Measurements from ENCODE around the gene ARHGEF38.

Gene ARHGEF38, protein sequence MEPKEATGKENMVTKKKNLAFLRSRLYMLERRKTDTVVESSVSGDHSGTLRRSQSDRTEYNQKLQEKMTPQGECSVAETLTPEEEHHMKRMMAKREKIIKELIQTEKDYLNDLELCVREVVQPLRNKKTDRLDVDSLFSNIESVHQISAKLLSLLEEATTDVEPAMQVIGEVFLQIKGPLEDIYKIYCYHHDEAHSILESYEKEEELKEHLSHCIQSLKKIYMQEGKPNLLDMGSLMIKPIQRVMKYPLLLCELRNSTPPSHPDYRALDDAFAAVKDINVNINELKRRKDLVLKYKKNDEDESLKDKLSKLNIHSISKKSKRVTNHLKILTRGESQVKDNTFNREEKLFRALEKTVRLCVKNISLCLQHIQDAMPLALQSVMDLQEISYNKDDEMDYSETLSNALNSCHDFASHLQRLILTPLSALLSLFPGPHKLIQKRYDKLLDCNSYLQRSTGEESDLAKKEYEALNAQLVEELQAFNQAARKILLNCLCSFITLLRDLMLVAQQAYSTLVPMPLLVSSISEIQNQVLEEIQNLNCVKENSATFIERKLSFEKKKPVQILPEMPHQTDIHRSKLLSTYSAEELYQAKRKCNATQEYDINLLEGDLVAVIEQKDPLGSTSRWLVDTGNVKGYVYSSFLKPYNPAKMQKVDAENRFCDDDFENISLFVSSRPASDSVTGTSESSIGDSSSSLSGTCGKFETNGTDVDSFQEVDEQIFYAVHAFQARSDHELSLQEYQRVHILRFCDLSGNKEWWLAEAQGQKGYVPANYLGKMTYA

DNA sequence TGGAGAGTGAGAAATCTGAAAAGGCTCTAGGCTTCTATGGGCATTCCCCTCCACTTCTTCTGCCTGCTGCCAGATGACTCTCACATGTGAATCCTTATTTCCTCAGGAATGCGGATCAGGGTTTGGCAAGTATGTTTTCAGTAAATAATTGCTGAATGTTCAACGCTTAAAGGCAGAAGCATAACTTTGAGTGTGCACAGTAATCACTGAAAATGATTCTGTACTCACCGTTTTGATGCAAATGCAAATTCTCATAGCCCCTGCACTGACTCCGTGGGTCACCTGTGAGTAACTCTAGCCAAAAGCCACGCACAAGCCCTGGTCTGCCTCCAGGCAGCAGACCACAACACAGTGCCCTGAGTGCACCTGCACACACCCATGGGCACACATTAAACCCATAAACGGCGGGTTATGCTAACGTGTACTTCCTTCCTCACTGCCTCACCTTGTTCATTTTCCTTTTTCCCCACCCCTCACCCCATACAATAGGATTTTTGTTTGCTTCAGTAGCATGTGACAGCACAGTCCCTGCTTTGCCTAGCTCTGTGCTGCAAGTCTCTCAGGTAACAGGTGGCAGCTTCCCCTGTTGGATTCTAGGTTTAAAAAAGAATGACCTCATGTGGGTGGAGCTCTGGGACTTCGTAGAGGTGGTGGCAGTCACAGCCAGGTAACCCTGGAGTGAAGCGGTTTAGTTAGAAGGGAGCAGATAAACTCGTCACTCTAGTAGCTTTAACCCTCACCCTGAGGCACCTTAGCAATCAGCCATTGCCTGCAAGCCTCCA lies at the start of gene ARHGEF38:
ARHGEF38 (plus strand) TSS at position 656 of the 782 bp plus-strand sequence. CDS start 146 bp downstream, outside the sequence.
- TF ChIP-seq, protein P1, sequence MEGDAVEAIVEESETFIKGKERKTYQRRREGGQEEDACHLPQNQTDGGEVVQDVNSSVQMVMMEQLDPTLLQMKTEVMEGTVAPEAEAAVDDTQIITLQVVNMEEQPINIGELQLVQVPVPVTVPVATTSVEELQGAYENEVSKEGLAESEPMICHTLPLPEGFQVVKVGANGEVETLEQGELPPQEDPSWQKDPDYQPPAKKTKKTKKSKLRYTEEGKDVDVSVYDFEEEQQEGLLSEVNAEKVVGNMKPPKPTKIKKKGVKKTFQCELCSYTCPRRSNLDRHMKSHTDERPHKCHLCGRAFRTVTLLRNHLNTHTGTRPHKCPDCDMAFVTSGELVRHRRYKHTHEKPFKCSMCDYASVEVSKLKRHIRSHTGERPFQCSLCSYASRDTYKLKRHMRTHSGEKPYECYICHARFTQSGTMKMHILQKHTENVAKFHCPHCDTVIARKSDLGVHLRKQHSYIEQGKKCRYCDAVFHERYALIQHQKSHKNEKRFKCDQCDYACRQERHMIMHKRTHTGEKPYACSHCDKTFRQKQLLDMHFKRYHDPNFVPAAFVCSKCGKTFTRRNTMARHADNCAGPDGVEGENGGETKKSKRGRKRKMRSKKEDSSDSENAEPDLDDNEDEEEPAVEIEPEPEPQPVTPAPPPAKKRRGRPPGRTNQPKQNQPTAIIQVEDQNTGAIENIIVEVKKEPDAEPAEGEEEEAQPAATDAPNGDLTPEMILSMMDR (IDR thresholded peaks at IDR 0.05; ENCODE audit: control insufficient read depth, extremely low read depth, insufficient read depth), result no peak
- peak; percentile 93 for DNase-seq (ENCODE audit: low read depth)
- peak within 1 kb of the TSS; percentile 46 for H3K4me3 ChIP-seq (ENCODE audit: low read depth, low read length)

DNA sequence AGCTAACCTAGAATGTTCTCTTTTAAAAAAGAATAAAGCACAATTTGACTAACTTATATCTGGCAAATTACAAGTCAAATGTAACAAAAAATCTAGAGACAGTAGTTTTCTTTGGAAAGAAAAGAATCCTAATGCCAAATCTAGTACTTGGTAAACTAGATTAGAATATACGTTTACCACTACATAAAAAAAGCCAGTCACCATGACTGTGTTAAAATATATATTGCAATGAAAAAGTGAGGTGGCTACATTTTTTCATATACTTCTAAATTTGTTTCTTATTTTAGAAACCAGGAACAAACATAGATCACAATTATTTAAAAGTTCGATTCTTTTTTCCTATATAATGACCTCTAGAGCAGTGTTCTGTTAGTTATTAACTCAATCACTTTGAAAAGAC lies 48.9 kb upstream of the ARHGEF38 start:
- H3K4me3 ChIP-seq (ENCODE audit: low read depth, low read length), result no peak overlapping the region
- no peak for DNase-seq (ENCODE audit: low read depth)
- TF ChIP-seq, protein P1 (IDR thresholded peaks at IDR 0.05; ENCODE audit: control insufficient read depth, extremely low read depth, insufficient read depth), result no peak

DNA sequence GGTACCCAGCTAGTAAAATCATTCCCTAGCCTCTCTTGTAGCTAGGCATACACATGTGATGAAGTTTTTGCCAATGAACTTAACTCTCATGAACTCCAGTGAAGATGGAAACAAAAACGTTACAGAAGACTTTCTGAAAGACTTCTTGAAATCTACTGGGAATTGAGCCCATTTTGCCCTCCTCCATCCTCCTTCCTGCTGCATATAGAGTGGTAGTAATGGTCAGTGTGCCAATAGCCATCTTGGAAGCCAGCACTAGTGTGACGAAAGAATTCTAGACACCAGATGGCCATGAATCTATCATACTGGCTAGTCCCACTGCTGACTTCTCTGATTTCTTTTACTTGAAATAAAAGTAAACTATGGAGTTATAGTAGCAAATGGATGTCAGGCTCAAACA lies 47.7 kb upstream of the ARHGEF38 start:
- DNase-seq (ENCODE audit: low read depth), result no peak
- H3K4me3 ChIP-seq (ENCODE audit: low read depth, low read length), result no peak overlapping the region
- TF ChIP-seq, protein P1 (IDR thresholded peaks at IDR 0.05; ENCODE audit: control insufficient read depth, extremely low read depth, insufficient read depth), result no peak

DNA sequence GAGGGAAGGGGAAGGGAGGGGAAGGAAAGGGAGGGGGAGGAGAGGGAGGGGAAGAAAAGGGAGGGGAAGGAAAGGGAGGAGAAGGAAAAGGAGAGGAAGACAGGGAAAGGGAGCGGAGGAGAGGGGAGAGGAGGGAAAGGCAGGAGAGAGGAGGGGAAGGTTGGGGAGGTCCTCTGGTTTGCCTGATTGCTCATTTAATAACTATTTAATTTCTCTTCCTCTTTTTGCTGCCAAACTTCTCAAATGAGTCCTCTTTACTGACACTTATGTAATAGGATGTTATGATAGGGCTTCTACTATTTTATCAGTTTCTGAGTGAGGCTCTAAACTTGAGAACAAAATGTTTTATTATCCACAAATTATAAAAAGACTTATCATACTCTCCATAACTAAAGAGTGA lies 43.1 kb upstream of the ARHGEF38 start:
- no peak for DNase-seq (ENCODE audit: low read depth)
- TF ChIP-seq, protein P1 (IDR thresholded peaks at IDR 0.05; ENCODE audit: control insufficient read depth, extremely low read depth, insufficient read depth), result no peak
- no peak overlapping the region for H3K4me3 ChIP-seq (ENCODE audit: low read depth, low read length)

DNA sequence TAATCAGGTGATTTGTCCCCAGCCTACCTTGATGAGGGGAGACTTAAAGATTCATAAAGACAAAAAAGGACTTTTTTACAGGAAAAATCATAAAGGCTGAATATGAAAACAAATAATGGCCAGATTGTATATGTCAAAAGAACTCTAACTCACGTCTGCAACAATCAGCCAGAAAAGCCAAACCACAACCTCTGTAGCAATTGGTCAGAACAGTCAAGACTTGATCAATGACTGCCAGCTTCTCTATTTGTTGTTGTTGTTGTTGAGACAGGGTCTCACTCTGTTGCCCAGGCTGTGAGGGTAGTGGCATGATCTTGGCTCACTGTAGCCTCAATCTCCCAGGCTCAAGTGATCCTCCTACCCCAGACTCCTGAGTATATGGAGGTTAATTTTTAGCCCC lies 42.7 kb upstream of the ARHGEF38 start:
- H3K4me3 ChIP-seq (ENCODE audit: low read depth, low read length), result no peak overlapping the region
- DNase-seq (ENCODE audit: low read depth), result no peak
- TF ChIP-seq, protein P1 (IDR thresholded peaks at IDR 0.05; ENCODE audit: control insufficient read depth, extremely low read depth, insufficient read depth), result no peak

DNA sequence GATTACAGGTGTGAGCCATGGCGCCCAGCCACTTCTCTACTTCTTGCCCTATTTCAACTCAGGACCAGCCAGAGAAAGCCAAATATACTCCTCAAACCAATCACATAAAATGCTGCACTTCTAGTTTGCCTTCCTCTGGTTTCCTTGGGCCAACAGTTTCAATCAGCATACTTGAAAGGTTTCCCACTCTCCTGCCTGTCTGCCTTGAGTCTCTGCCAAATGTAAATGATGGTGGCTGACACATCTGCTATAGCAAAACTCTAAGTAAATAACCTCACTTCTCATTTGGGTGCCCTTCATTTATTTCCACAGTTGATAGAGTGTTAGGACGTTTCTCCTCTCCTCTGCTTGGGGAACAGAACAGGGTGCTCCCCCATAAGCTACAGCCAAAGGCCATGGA lies 42.2 kb upstream of the ARHGEF38 start:
- TF ChIP-seq, protein P1 (IDR thresholded peaks at IDR 0.05; ENCODE audit: control insufficient read depth, extremely low read depth, insufficient read depth), result no peak
- no peak overlapping the region for H3K4me3 ChIP-seq (ENCODE audit: low read depth, low read length)
- DNase-seq (ENCODE audit: low read depth), result no peak

All from LNCaP clone FGC (cell line).